ENCODE data around the gene NAPG.
A peak's percentile ranks its signal among the peaks of the same experiment; 100 is the strongest.
"Not testable (repeated sequence)": the region's sequence is repeated elsewhere in the genome, so short reads cannot be mapped to it uniquely, and the experiment has no call there.

Gene NAPG

GRCh38 chr18:10579079-10579867 lies 53.4 kb downstream of the NAPG start:
- DNase-seq (ENCODE audit: low spot score) = peak; percentile 34

DNA sequence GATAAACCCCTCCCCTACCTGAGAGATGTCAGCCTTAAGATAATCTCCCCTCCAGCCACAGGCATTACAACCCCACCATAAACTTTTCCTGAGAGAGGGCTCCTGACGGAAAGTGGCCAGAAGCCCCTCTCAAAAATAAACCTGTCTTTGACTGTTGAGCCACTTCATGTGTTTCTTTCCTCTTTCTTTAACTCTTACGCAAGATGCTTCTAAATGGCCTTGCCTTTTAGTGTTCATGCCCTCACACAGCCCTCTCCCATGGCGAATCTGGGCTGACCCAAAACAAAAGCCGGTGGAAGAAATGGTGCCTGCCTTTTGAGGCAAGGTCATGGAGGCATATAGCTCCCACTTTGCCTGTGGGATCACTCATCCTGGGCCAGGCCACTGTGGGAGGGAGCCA lies 54.4 kb downstream of the NAPG start:
- DNase-seq (ENCODE audit: low spot score) = no peak

DNA sequence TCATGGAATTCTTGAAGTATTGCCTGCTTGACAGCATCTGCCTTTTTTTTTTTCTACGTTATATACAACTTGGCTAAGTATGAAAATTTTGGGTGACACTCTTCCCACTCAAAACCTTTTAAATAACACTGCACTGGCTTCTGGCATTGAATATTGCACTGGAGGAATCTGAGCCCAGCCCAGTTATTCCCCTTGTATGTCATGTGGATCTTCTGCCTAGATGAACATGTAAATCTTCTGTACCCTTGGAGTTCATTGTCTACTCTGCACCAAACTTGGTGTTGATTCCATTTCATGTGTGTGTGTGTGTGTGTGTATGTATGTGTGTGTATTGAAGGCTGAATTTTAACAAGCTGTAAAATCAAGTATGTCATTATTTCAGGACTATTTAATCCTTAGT lies 59.4 kb downstream of the NAPG start:
- no peak for DNase-seq (ENCODE audit: low spot score)

GRCh38 chr18:10588975-10589374 lies 63.1 kb downstream of the NAPG start:
- no peak for DNase-seq (ENCODE audit: low spot score)

DNA sequence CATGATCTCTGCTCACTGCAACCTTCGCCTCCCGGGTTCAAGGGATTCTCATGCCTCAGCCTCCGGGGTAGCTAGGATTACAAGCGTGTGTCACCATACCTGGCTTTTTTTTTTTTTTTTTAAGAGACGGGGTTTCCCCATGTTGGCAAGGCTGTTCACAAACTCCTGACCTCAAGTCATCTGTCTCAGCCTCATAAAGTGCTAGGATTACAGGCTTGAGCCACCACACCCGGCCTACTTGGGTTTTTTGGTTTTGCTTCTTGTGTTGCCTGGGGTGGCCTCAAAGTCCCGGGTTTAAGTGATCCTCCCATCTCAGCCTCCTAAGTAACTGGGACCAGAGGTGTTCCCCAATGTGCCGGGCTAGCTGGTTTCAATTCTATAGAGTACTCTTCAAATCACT lies 64.6 kb downstream of the NAPG start:
- DNase-seq (ENCODE audit: low spot score) = no peak

DNA sequence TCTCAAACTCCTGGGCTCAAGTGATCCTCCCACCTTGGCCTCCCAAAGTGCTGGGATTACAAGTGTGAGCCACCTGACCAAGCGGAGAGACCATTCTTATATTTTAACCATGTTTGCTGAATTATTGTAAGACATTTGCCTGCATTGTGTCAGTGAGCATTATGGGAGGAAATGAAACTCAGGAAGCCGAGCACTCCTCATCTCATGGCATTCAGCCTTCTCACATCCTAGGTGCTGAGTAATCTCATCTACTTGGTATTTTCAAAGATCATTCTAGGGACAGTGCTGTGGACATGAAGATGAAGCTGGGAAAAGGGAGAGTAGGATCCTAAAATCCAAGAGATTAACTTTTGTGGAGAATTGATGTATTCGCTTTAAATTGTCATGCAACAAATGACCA lies 66.1 kb downstream of the NAPG start:
- DNase-seq (ENCODE audit: low spot score) = no peak

GRCh38 chr18:10593366-10594022 lies 67.7 kb downstream of the NAPG start:
- not testable (repeated sequence) for DNase-seq (ENCODE audit: low spot score)

DNA sequence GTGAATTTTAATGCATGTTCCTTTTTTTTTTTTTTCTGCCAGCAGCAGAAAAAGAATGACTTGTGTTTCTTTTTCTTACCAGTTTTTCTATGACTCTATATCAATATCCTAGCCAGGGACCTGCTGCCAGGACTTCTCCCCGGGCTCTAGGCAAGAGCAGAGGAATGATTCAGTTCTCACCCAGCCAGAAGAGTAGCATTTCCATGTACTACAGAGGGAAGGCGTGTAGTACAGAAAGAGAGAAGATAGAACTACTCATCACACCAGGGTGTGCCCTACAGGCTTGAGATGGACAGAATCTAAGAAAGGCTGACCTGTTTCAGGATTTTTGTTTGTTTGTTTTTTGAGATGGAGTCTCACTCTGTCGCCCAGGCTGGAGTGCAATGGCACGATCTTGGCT lies 70.1 kb downstream of the NAPG start:
- not testable (repeated sequence) for DNase-seq (ENCODE audit: low spot score)

DNA sequence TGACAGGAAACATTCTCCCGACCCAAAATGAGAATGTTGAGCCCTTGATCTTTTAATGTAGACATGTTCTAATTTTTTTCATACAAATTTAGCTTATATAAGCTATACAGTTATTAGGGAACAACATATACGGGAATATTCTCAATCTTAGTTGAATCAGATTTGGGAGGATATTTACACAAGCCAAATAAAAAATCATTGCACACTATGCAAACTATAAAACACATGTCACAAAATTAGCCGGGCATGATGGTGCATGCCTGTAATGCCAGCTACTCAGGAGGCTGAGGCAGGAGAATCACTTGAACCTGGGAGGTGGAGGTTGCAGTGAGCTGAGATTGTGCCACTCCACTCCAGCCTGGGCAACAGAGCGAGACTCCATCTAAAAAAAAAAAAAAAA lies 71.9 kb downstream of the NAPG start:
- DNase-seq (ENCODE audit: low spot score) = not testable (repeated sequence)

GRCh38 chr18:10600701-10601100 lies 74.9 kb downstream of the NAPG start:
- not testable (repeated sequence) for DNase-seq (ENCODE audit: low spot score)
